ENCODE measurements around the gene E2F4. TPM values are rescaled to one million over a fixed set of nuclear protein-coding genes. Genes with fewer than 3 reads are reported as not detected.

The E2F4 gene
- total and polyA plus RNA-seq, 10 donors: 40.8 to 134 (median 68.7) TPM

- Histone ChIP-seq H3K27me3 (replicated peaks in 1 of 7) (no peaks in the 10 kb centered on the region), H3K4me3 (no peak overlapping the region), H3K27ac (no peak overlapping the region), H3K36me3 (peaks cover 0 to 49% (median 9%) of the 10 kb centered on the region in 6 donors), H3K4me1 (peaks cover 0 to 20% (median 2%) of the 10 kb centered on the region in 6 donors), H3K9me3 (no peaks in the 10 kb centered on the region)
- 86 to 93% (median 91%) methylated on average over 4 to 11 of the region's 11 CpGs for WGBS, 5 donors
- TF ChIP-seq, protein P1, sequence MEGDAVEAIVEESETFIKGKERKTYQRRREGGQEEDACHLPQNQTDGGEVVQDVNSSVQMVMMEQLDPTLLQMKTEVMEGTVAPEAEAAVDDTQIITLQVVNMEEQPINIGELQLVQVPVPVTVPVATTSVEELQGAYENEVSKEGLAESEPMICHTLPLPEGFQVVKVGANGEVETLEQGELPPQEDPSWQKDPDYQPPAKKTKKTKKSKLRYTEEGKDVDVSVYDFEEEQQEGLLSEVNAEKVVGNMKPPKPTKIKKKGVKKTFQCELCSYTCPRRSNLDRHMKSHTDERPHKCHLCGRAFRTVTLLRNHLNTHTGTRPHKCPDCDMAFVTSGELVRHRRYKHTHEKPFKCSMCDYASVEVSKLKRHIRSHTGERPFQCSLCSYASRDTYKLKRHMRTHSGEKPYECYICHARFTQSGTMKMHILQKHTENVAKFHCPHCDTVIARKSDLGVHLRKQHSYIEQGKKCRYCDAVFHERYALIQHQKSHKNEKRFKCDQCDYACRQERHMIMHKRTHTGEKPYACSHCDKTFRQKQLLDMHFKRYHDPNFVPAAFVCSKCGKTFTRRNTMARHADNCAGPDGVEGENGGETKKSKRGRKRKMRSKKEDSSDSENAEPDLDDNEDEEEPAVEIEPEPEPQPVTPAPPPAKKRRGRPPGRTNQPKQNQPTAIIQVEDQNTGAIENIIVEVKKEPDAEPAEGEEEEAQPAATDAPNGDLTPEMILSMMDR (IDR thresholded peaks at IDR 0.05 in 8 of 11, conservative IDR thresholded peaks at IDR 0.05 in 3 of 11): no peak
- peak in 1 of 3 donors; percentile 41 for TF ChIP-seq POLR2AphosphoS5 (IDR thresholded peaks at IDR 0.05)
- no peak for TF ChIP-seq POLR2A (IDR thresholded peaks at IDR 0.05)
- no peak for DNase-seq
- intact Hi-C loops (cut with DNase I; ENCODE audit: low total_unique reads): no loop called here
These were observed 16.4 kb downstream of the E2F4 start for GRCh38 chr16:67208154-67208896.

GRCh38 chr16:67209565-67209964 is 17.6 kb downstream of the E2F4 start:
- H3K27ac ChIP-seq: no peak overlapping the region
- DNase-seq: no peak
- H3K27me3 ChIP-seq (replicated peaks in 1 of 7): no peaks in the 10 kb centered on the region
- H3K9me3 ChIP-seq: no peaks in the 10 kb centered on the region
- H3K36me3 ChIP-seq: peaks cover 0 to 36% (median 0%) of the 10 kb centered on the region in 6 donors
- no peak overlapping the region for H3K4me3 ChIP-seq
- WGBS, 5 donors: 82 to 93% (median 86%) methylated on average over 8 of the region's 8 CpGs
- H3K4me1 ChIP-seq: peaks cover 0 to 15% (median 2%) of the 10 kb centered on the region in 6 donors
- intact Hi-C loops (cut with DNase I; ENCODE audit: low total_unique reads): no loop called here
- TF ChIP-seq POLR2AphosphoS5 (IDR thresholded peaks at IDR 0.05) (no peak), POLR2A (IDR thresholded peaks at IDR 0.05) (no peak)
- TF ChIP-seq, protein P1 (IDR thresholded peaks at IDR 0.05 in 8 of 11, conservative IDR thresholded peaks at IDR 0.05 in 3 of 11): no peak

DNA sequence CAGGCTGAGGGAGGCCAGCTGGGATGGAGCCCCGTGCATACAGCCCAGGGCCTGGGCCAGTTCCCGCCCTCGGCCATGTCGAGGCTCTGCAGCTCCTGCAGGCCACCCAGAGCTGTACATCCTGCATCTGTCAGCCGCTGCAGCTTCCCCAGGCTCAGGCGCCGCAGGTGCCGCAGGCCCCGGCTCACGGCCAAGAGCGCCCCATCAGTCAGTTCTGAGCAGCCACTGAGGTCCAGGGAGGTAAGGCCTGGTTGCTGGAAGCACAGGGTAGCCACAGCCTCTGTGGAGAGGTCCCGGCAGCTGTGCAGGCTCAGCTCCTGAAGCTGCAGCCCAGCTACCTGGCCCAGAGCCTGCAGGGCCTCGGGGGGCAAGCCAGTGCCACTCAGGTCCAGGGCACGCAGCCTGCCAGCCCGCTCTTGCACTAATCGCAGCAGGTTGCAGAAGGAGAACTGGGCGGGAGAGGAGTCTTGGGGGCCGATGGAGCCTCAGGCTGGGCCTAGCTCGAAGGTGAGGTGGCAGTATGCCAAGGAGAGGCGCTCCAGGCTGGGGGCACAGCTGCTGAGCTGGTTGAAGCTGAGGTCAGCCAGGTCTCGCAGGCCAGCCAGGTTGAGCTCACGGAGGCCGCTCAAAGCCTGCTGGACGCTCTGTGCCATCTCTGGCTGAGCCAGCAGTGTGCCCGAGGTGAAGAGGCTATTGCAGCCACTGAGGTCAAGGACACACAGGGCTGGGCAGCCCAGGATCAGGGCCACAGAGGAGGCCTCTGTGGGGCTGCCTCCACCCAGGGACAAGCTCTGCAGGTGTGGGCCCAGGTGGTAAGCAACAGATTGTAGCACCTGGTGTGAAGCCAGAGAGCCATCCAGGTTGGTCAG is 18.3 kb downstream of the E2F4 start:
- intact Hi-C loops (cut with DNase I; ENCODE audit: low total_unique reads): no loop called here
- no peak for DNase-seq
- TF ChIP-seq POLR2AphosphoS5 (IDR thresholded peaks at IDR 0.05): peak in 1 of 3 donors; percentile 31
- TF ChIP-seq POLR2A (IDR thresholded peaks at IDR 0.05): no peak
- no peaks in the 10 kb centered on the region for H3K9me3 ChIP-seq
- H3K4me1 ChIP-seq: peaks cover 0 to 12% (median 2%) of the 10 kb centered on the region in 6 donors
- H3K36me3 ChIP-seq: peaks cover 0 to 34% (median 0%) of the 10 kb centered on the region in 6 donors
- H3K27ac ChIP-seq: no peak overlapping the region
- H3K27me3 ChIP-seq (replicated peaks in 1 of 7): no peaks in the 10 kb centered on the region
- no peak overlapping the region for H3K4me3 ChIP-seq
- 87 to 93% (median 91%) methylated on average over 9 to 25 of the region's 25 CpGs for WGBS, 5 donors

DNA sequence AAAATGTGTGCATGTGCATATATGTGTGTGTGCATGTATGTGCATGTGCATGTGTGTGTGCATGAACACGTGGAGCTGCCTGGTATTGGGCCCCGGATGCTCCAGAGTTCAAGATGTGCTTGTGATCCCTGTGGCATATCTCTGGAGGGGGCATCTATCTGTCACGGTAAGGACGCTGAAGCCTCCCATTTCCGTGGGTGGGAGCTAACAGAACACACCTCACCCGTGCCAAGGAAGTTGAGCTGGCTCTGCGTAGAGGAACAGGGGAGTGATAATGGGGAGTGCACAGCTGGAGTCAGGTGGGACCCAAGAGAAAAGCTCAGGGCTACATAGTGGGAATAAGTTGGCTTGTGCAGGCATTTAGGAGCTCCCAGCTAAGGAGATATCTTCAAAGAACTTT is 19.7 kb downstream of the E2F4 start:
- no peak overlapping the region for H3K27ac ChIP-seq
- H3K4me3 ChIP-seq: no peak overlapping the region
- DNase-seq: no peak
- peaks cover 0 to 25% (median 8%) of the 10 kb centered on the region in 6 donors for H3K4me1 ChIP-seq
- WGBS, 5 donors: 84 to 93% (median 87%) methylated on average over 7 of the region's 7 CpGs
- TF ChIP-seq POLR2A (IDR thresholded peaks at IDR 0.05) (no peak), POLR2AphosphoS5 (IDR thresholded peaks at IDR 0.05) (no peak)
- TF ChIP-seq, protein P1 (IDR thresholded peaks at IDR 0.05 in 8 of 11, conservative IDR thresholded peaks at IDR 0.05 in 3 of 11): no peak
- intact Hi-C loops (cut with DNase I; ENCODE audit: low total_unique reads): no loop called here
- H3K9me3 ChIP-seq: no peaks in the 10 kb centered on the region
- peaks cover 0 to 23% (median 0%) of the 10 kb centered on the region in 6 donors for H3K36me3 ChIP-seq
- no peaks in the 10 kb centered on the region for H3K27me3 ChIP-seq (replicated peaks in 1 of 7)

Data from spleen (tissue), 11 donors.